ENCODE data around the gene LGALS9. TPM values are rescaled to one million over a fixed set of nuclear protein-coding genes. Genes with fewer than 3 reads are reported as not detected.

The LGALS9 gene
- total RNA-seq, 1 experiment from 2014 or later, result 1.6 TPM

DNA sequence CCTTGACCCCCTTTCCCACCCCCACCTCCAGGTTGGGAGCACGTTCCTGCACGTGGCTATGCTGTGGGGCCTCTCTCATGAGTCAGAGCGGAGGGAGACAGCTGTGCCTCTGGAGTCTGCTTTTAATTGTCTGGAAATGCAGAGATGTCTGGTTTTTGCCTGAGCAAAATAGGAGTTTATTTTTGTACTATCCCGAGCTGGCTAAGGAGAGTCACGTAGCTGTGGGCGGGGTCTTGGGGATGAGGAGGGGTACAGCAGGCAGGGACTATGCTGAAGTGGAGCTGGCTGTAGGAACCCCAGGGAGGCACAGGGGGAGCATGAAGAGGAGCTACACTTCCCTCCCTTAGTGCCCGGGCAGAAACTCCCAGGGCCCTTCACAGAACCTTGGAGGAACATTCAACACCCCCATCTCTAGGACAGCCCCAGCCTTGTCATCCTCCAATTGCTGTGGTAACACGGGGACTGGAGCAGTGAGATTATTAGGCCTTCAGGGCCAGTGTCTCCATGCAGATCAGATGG, 44.7 kb upstream of the LGALS9 start:
- Histone ChIP-seq H3K27me3 (ENCODE audit: control insufficient read depth, insufficient read depth, low read length) (no peaks in the 10 kb centered on the region), H3K4me3 (ENCODE audit: low read depth in 2 of 2, low read length in 2 of 2) (no peak overlapping the region), H3K27ac (ENCODE audit: low read length) (no peak overlapping the region), H3K36me3 (ENCODE audit: control insufficient read depth, insufficient read depth, low read length) (no peaks in the 10 kb centered on the region), H3K4me1 (ENCODE audit: control insufficient read depth, insufficient read depth, low read length) (no peaks in the 10 kb centered on the region), H3K9me3 (ENCODE audit: control insufficient read depth, insufficient read depth, low read depth, low read length) (no peaks in the 10 kb centered on the region)
- ATAC-seq (no peak), DNase-seq (ENCODE audit: low read depth, low spot score) (no peak)
- ChIA-PET CTCF (interaction anchor here (1.5 kb wide), 1 partner anchor 23 kb away, joined by 4 read pairs; no protein-coding TSS in a partner anchor), POLR2A (no interaction called here)
- TF ChIP-seq POLR2AphosphoS5 (IDR thresholded peaks at IDR 0.05; ENCODE audit: low read depth, low read length) (no peak), TCF7L2 (IDR thresholded peaks at IDR 0.05; ENCODE audit: low read depth, low read length) (no peak), REST (IDR thresholded peaks at IDR 0.05; ENCODE audit: insufficient read depth in 1 of 2, low read depth in 2 of 2, low read length in 1 of 2) (no peak), SIN3A (IDR thresholded peaks at IDR 0.05; ENCODE audit: borderline replicate concordance, insufficient read depth, low read depth, low read length) (no peak)
- TF ChIP-seq, protein P1, sequence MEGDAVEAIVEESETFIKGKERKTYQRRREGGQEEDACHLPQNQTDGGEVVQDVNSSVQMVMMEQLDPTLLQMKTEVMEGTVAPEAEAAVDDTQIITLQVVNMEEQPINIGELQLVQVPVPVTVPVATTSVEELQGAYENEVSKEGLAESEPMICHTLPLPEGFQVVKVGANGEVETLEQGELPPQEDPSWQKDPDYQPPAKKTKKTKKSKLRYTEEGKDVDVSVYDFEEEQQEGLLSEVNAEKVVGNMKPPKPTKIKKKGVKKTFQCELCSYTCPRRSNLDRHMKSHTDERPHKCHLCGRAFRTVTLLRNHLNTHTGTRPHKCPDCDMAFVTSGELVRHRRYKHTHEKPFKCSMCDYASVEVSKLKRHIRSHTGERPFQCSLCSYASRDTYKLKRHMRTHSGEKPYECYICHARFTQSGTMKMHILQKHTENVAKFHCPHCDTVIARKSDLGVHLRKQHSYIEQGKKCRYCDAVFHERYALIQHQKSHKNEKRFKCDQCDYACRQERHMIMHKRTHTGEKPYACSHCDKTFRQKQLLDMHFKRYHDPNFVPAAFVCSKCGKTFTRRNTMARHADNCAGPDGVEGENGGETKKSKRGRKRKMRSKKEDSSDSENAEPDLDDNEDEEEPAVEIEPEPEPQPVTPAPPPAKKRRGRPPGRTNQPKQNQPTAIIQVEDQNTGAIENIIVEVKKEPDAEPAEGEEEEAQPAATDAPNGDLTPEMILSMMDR (IDR thresholded peaks at IDR 0.05), result no peak
- BruUV-seq (replicated peaks), result no TSS peak
- intact Hi-C loops (cut with micrococcal nuclease; ENCODE audit: unreplicated experiment) (no loop called here), in situ Hi-C loops (cut with HindIII; ENCODE audit: low pct_unique_long_range_greater_than_20kb, low sequenced_read_pairs) (no loop called here)

GRCh38 chr17:27588354-27588753, 42.6 kb upstream of the LGALS9 start:
- intact Hi-C loops (cut with micrococcal nuclease; ENCODE audit: unreplicated experiment), result no loop called here
- no TSS peak for BruUV-seq (replicated peaks)
- DNase-seq (ENCODE audit: low read depth, low spot score) (no peak), ATAC-seq (no peak)
- Histone ChIP-seq H3K27ac (ENCODE audit: low read length) (no peak overlapping the region), H3K4me1 (ENCODE audit: control insufficient read depth, insufficient read depth, low read length) (no peaks in the 10 kb centered on the region), H3K27me3 (ENCODE audit: control insufficient read depth, insufficient read depth, low read length) (no peaks in the 10 kb centered on the region), H3K4me3 (ENCODE audit: low read depth in 2 of 2, low read length in 2 of 2) (no peak overlapping the region), H3K9me3 (ENCODE audit: control insufficient read depth, insufficient read depth, low read depth, low read length) (no peaks in the 10 kb centered on the region), H3K36me3 (ENCODE audit: control insufficient read depth, insufficient read depth, low read length) (no peaks in the 10 kb centered on the region)
- TF ChIP-seq, protein P1 (IDR thresholded peaks at IDR 0.05), result no peak
- TF ChIP-seq POLR2AphosphoS5 (IDR thresholded peaks at IDR 0.05; ENCODE audit: low read depth, low read length) (no peak), TCF7L2 (IDR thresholded peaks at IDR 0.05; ENCODE audit: low read depth, low read length) (no peak), REST (IDR thresholded peaks at IDR 0.05; ENCODE audit: insufficient read depth in 1 of 2, low read depth in 2 of 2, low read length in 1 of 2) (no peak), SIN3A (IDR thresholded peaks at IDR 0.05; ENCODE audit: borderline replicate concordance, insufficient read depth, low read depth, low read length) (no peak)
- ChIA-PET CTCF (interaction anchor here (0.6 kb wide), 1 partner anchor 14 kb away, joined by 6 read pairs; no protein-coding TSS in a partner anchor), POLR2A (no interaction called here)
- in situ Hi-C loops (cut with HindIII; ENCODE audit: low pct_unique_long_range_greater_than_20kb, low sequenced_read_pairs), result no loop called here

Measured in Panc1 (cell line).